ENCODE data around the gene PPFIBP2.

PPFIBP2 gene
- 11.3 to 13.0 reads per million in 2 donors for total RNA-seq

DNA sequence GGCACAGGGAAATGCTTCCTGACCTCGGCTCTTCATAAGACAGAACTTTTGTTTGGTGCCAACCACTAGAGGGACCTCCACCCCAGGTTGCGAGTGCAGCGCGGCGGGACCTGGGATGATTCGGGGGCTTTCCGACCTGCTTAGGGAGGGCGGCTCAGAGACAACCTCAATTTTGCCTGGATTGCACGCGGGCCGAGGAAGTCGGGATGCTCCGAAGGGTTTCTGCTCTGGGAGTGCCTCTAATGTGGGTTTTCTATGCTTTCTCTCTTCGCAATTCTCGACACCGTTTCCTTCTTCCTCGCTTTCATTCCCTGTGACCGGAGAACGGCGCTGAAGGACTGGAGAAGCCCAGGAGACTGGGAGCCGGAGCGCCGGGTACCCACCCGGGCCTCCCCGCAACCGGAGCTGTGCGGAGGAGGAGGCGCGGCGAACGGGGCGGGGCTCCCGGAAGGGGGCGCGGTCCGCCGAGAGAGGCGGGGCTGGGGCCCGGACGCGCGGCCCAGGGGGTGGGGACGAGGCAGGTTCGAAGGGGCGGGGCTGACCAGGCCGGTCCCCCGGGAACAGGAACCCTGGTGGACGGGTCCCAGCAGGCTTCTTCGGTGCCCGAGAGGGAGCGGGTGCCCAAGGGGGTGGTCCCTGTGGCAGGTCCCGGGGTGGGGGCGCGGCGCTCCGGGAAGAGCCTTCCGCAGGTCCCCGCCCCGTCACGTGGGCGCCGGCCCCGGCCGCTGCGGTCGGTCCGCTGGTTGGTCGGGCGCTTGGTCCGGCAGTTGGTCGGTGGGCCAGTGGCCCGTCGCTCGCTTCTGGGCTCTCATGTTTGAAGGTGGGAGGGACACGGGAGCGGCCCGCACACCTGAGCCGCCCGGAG is at the start of gene PPFIBP2:
PPFIBP2 (plus strand) TSS at position 766 of the 865 bp plus-strand sequence. CDS start 35,477 bp downstream, outside the sequence.
- DNase-seq = peak; percentile 79

DNA sequence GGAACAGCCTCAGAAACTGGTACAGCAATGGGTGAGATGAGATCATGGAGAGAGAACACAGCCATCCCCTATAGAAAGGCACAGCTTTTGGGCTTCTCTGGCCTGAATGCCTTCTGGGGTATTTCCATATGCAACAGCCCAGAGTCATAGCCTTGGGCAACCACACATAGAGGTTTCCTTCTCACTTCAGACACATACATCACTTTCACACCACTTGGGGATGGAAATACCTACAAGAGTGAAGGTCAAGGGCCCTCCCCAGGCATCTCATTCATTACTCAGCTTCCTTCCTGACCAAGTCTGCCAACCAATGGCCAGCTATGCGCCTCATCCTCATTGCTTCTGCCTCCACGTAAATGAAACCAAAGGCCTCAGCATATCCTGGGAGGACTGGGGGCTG is 46.1 kb upstream of the PPFIBP2 start:
- DNase-seq = no peak

GRCh38 chr11:7469351-7469865 is 44.4 kb upstream of the PPFIBP2 start:
- DNase-seq = no peak

- no peak for DNase-seq
These were observed 42.7 kb upstream of the PPFIBP2 start for GRCh38 chr11:7471071-7471470.

DNA sequence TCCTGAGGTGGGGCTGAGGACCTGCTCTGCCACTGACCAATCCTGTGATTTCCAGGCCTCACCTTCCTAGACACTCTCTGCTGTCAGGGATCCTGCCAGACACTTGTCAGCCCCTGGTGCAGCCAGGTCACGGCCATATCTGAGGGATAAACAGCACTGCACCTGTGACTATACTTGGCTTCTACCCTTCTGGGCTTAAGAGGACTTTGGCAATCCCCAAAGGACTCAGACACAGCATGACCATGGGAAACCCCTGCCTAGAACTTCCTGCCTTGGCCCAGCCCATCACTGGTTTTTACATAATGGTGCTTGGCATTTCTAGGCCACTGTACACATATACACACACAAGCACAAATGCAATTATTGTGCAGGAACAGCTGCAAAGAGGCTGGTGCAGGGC is 40.1 kb upstream of the PPFIBP2 start:
- DNase-seq = no peak

- DNase-seq = no peak
These were observed 33.7 kb upstream of the PPFIBP2 start for GRCh38 chr11:7480113-7480512.

DNA sequence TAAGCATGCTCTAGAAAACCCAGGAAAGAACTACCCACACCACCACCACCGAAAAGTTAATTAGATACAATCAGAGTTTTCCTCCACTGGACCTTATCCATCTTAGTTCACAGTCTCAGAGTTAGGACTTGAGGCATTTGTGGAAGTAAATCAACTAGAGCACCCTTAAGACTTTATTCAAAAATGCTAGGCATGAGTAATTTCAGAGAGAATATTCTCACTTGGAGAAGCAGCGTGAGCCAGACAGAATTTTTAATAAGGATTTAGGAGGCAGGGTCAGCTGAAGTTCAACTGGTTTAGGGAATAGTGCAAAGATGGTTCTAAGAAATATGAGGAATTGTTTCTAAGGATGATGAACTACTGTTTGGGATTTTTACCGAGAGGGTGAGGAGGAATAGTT is 29.7 kb upstream of the PPFIBP2 start:
- no peak for DNase-seq

- DNase-seq = no peak
These were observed 29.2 kb upstream of the PPFIBP2 start for GRCh38 chr11:7484645-7485044.

DNA sequence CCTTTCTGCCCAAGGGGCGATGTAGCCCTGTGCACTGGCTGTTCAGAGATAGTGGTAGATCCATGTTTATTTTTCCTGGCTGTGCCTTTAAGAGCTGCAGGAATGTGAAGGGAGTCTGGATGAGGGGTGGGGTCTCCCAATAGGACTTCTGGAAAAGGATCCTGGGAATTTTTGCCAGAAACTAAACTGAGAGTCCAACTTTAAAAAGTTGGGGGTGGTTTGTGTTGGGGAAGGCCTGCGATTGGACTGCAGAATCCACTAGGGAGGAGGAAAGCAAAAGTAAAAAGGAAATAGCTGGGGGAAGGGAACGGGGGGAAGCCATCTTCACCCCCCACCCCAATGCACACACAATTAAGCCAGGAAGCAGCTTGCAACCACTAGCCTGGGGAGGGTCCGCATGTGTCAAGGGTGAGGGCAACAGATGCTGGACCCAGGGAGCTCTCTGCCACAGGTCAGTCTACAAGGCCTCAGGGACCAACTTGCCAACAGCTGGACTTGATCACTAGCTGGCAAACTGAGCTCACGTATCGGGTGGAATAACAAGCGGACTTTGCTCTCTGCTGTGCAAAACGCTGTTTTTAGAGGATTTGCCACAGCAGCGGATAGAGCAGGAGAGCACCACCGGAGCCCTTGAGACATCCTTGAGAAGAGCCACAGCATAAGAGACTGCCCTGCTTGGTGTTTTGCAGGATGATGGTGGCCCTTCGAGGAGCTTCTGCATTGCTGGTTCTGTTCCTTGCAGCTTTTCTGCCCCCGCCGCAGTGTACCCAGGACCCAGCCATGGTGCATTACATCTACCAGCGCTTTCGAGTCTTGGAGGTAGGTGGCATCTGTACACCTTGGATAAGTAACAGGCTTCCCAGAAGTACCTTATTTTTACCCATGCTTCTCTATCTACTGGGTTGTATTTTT is 28.4 kb upstream of the PPFIBP2 start, which contains the start of gene OLFML1:
OLFML1 (plus strand) TSS at position 321 of the 912 bp plus-strand sequence; CDS start at position 691, 370 bp downstream.
- DNase-seq = no peak

- no peak for DNase-seq
These were observed 27.6 kb upstream of the PPFIBP2 start for GRCh38 chr11:7486098-7486780.

DNA sequence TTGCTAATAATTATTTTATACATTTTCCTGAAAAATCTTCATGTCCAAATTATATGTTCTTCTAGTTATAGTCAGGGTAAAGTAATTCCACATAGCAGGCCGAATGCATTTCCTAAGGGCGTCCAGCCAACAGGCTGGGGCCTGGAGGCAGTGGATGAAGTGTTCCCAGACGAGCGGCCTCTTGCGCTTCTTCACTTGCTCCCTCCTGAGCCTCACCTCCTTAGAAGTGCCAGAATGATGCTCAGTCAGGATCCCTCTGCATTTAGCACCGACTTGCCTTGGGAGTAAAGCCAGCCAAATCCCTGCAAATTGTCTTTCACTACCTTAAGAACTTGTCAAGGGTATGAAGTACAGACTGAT is 27.0 kb upstream of the PPFIBP2 start:
- DNase-seq = no peak

DNA sequence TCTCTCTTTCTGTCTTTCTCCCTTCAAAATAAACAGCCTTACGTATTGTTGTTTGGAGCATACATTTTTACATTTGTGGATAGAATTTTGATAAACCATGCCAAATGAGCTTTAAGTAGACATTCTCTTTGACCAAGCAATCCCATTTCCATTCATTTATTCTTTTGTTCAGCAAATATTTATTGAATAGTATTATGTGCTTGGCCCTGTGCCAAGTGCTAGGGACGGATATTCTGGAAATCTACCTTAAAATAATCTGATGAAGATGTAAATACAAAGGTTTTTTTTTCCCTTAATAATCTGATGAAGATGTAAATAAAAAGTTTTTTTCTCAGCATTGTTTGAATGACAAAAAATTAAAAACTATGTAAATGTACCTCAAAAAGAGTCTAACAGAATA is 26.4 kb upstream of the PPFIBP2 start:
- DNase-seq = no peak

- DNase-seq = no peak
These were observed 25.1 kb upstream of the PPFIBP2 start for GRCh38 chr11:7488681-7489080.

GRCh38 chr11:7489376-7489775 is 24.4 kb upstream of the PPFIBP2 start:
- DNase-seq = no peak

GRCh38 chr11:7490054-7490453 is 23.7 kb upstream of the PPFIBP2 start:
- DNase-seq = no peak

GRCh38 chr11:7490535-7490934 is 23.3 kb upstream of the PPFIBP2 start:
- DNase-seq = no peak

DNA sequence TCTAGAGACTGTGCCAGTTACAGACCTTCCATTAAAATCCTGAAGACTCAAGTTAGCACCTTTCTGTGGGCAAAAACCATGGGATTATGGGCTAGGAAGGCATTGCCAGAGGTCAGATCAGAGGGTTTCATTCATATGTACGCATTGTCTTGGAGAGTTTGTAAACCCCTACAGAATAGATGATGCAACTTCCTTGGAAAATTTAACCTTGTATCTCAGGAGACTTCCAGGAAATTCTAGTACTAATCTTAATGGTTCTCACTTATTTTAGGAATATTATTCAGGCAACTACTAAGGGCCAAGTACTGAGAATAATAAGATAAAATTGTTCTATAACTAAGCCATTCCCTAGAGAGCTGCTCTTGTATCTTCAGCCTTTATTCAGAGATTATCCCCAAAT is 21.5 kb upstream of the PPFIBP2 start:
- DNase-seq = no peak

GRCh38 chr11:7493670-7494069 is 20.1 kb upstream of the PPFIBP2 start:
- DNase-seq = no peak

DNA sequence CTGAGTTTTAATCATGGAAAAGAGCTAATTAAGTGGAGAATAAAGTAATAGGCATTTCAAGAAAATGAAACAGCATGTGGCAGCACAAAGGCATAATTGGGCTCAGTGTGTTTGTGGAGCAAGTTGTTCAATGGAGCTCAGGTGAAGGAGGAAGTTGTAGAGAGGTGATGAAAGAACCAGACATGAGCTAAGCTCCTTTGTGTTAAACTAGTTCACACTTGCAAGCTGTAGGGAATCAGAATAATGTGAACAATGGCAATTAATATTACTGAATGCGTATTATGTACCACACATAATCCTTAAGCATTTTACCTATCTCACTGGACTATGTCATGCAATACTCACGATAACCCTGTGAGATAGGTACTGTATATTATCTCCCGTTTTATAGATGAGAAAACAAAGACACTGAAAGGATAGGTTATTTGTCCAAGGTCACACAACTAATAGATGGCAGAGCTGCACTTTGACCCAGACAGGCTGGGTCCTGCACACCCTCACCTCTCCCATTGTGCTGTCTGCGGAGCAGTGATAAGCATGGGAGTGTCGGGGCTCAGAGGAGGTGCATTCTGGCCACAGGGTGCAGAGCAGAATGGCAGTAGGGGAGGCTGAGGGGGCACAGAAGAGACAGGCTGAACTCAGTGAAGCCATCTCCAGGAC is 19.6 kb upstream of the PPFIBP2 start:
- no peak for DNase-seq

- no peak for DNase-seq
These were observed 17.8 kb upstream of the PPFIBP2 start for GRCh38 chr11:7495882-7496551.

DNA sequence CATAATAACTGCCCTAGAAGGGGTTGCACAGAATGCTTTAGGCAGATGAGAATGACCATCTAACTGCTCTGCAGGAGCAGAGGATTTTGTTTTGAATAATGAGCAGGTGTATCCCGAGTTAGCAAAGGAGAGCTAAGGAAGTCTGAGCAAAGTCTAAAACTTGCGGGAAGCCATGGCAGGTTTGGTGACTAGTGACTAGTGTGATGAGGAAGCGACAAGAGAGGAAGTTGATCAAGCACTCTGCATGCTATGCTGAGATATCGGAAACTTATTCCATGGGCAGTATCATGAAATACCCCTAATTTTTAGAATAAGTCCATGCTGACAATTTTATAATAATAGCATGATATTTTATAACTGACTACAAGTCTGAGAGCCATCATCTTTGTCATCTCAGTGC is 15.6 kb upstream of the PPFIBP2 start:
- DNase-seq = no peak

DNA sequence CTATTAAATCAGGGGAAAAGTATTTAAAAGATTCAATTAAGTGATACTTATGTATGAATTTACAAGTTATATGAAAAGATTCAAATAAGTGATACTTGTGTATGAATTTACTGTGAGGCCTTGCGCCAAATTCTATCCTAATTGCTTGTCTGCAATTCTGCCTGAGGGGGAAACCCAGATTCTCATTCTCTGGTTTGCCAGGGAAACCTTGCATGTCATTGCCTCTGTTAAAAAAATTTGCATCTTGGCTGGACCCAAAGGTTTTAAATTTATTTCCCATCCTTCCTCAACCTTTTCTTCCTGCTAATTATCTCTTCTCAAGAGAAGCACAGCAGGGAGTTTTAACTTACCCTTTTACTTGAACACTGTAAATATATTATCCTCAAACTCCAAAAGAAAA is 14.7 kb upstream of the PPFIBP2 start:
- DNase-seq = no peak

Measured in T-helper 9 cell (primary cell).